Measurements from ENCODE around the gene KCNJ12.
"Not testable (repeated sequence)": the region's sequence is repeated elsewhere in the genome, so short reads cannot be mapped to it uniquely, and the experiment has no call there.

GRCh38 chr17:21409971-21410370 is 33.8 kb downstream of the KCNJ12 start:
- TF ChIP-seq, protein P1, sequence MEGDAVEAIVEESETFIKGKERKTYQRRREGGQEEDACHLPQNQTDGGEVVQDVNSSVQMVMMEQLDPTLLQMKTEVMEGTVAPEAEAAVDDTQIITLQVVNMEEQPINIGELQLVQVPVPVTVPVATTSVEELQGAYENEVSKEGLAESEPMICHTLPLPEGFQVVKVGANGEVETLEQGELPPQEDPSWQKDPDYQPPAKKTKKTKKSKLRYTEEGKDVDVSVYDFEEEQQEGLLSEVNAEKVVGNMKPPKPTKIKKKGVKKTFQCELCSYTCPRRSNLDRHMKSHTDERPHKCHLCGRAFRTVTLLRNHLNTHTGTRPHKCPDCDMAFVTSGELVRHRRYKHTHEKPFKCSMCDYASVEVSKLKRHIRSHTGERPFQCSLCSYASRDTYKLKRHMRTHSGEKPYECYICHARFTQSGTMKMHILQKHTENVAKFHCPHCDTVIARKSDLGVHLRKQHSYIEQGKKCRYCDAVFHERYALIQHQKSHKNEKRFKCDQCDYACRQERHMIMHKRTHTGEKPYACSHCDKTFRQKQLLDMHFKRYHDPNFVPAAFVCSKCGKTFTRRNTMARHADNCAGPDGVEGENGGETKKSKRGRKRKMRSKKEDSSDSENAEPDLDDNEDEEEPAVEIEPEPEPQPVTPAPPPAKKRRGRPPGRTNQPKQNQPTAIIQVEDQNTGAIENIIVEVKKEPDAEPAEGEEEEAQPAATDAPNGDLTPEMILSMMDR (conservative IDR thresholded peaks at IDR 0.05 in 1 of 2, IDR thresholded peaks at IDR 0.05 in 1 of 2; ENCODE audit: extremely low read depth in 1 of 2, insufficient read depth in 1 of 2, low read depth in 1 of 2, low read length in 2 of 2) = not testable (repeated sequence)
- TF ChIP-seq EZH2 (IDR thresholded peaks at IDR 0.05; ENCODE audit: borderline replicate concordance, low read length) = not testable (repeated sequence)
